Osteoblast (primary cell): Measurements from ENCODE around the gene PCYOX1L. TPM values are rescaled to one million over a fixed set of nuclear protein-coding genes. Genes with fewer than 3 reads are reported as not detected.

Source experiments
- DNase-seq: peaks from one replicate; pipeline ENCODE4 v3.0.0; 2011; ENCODE audit warnings: low spot score, mixed read lengths; ENCODE audit not compliant: insufficient read length; ENCODE audit errors: missing footprints
- H2AFZ ChIP-seq: 2 replicates; pipeline ENCODE4 v1.6.0; 2011; ENCODE audit warnings: mild to moderate bottlenecking, low read length
- H3K27ac ChIP-seq: 2 replicates; pipeline ENCODE4 v1.5.1; 2011; ENCODE audit warnings: mild to moderate bottlenecking, low read depth, low read length, moderate library complexity
- H3K27me3 ChIP-seq: 2 replicates; pipeline ENCODE4 v1.6.0; 2012; ENCODE audit warnings: mild to moderate bottlenecking, control low read depth, inconsistent platforms, low read length, moderate library complexity; ENCODE audit not compliant: insufficient read depth
- H3K36me3 ChIP-seq: 2 replicates; pipeline ENCODE4 v1.5.1; 2011; ENCODE audit warnings: mild to moderate bottlenecking, low read length, control low read depth, moderate library complexity; ENCODE audit not compliant: insufficient read depth
- H3K4me1 ChIP-seq: 2 replicates; pipeline ENCODE4 v1.5.1; 2011; ENCODE audit warnings: mild to moderate bottlenecking, low read length, control low read depth, moderate library complexity; ENCODE audit not compliant: insufficient read depth
- H3K4me2 ChIP-seq: 2 replicates; pipeline ENCODE4 v1.6.0; 2011; ENCODE audit warnings: mild to moderate bottlenecking, low read length; ENCODE audit not compliant: insufficient read depth
- H3K4me3 ChIP-seq: fragments of 200-600 bp; sonication (generic); 3 replicates; pipeline ENCODE4 v1.5.1; 2012; ENCODE audit warnings: mild to moderate bottlenecking, low read length, inconsistent platforms; ENCODE audit not compliant: insufficient read depth
- H3K79me2 ChIP-seq: 2 replicates; pipeline ENCODE4 v1.6.0; 2012; ENCODE audit warnings: mild to moderate bottlenecking, low read length, control low read depth, inconsistent platforms; ENCODE audit not compliant: insufficient read depth
- H3K9me3 ChIP-seq: 2 replicates; pipeline ENCODE4 v1.5.1; 2011; ENCODE audit warnings: low read depth, low read length, control low read depth
- H4K20me1 ChIP-seq: 2 replicates; pipeline ENCODE4 v1.6.0; 2012; ENCODE audit warnings: mild to moderate bottlenecking, low read length, control low read depth; ENCODE audit not compliant: insufficient read depth
- total RNA-seq: library from RNA; depleted of rRNA; stranded (reverse); fragments of >200 nt; gene quantifications from 2 replicates; pipeline ENCODE4 v1.2.3, GENCODE V29; 2012
- TF ChIP-seq, protein P1 (sequence below): IDR thresholded peaks from 2 replicates; pipeline ENCODE4 v1.5.1; 2011; ENCODE audit warnings: mild to moderate bottlenecking, low read depth, low read length, moderate library complexity; ENCODE audit errors: extremely low read depth

PCYOX1L gene
- total RNA-seq, 1 donor = 4.3 TPM

DNA sequence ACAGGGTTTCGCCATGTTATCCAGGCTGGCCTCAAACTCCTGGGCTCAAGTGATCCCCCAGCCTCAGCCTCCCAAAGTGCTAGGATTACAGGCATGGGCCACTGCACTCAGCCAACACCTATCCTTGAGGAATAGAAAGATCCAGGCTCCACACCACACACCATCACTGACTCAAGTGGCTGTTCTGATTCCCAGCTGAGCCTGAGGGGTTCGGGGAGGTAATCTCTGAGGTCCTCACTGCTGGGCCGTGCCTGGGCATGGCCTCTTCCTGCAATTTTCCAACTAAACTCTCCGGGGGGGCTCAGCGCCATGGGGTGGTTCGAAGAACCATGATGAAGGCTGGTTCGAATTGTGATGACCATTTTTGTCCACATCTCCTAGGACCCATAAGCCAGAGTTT, 52.2 kb downstream of the PCYOX1L start:
- TF ChIP-seq, protein P1, sequence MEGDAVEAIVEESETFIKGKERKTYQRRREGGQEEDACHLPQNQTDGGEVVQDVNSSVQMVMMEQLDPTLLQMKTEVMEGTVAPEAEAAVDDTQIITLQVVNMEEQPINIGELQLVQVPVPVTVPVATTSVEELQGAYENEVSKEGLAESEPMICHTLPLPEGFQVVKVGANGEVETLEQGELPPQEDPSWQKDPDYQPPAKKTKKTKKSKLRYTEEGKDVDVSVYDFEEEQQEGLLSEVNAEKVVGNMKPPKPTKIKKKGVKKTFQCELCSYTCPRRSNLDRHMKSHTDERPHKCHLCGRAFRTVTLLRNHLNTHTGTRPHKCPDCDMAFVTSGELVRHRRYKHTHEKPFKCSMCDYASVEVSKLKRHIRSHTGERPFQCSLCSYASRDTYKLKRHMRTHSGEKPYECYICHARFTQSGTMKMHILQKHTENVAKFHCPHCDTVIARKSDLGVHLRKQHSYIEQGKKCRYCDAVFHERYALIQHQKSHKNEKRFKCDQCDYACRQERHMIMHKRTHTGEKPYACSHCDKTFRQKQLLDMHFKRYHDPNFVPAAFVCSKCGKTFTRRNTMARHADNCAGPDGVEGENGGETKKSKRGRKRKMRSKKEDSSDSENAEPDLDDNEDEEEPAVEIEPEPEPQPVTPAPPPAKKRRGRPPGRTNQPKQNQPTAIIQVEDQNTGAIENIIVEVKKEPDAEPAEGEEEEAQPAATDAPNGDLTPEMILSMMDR = no peak
- Histone ChIP-seq H3K79me2 (peaks cover 87% of the 10 kb centered on the region), H3K9me3 (no peaks in the 10 kb centered on the region), H3K4me1 (peaks cover 81% of the 10 kb centered on the region), H3K27ac (peak overlapping the region; percentile 99), H3K4me3 (peak overlapping the region; percentile 75), H3K4me2 (peak overlapping the region; percentile 87), H2AFZ (no peak overlapping the region), H3K27me3 (no peaks in the 10 kb centered on the region), H3K36me3 (peaks cover 63% of the 10 kb centered on the region), H4K20me1 (peaks cover 77% of the 10 kb centered on the region)
- DNase-seq = no peak

DNA sequence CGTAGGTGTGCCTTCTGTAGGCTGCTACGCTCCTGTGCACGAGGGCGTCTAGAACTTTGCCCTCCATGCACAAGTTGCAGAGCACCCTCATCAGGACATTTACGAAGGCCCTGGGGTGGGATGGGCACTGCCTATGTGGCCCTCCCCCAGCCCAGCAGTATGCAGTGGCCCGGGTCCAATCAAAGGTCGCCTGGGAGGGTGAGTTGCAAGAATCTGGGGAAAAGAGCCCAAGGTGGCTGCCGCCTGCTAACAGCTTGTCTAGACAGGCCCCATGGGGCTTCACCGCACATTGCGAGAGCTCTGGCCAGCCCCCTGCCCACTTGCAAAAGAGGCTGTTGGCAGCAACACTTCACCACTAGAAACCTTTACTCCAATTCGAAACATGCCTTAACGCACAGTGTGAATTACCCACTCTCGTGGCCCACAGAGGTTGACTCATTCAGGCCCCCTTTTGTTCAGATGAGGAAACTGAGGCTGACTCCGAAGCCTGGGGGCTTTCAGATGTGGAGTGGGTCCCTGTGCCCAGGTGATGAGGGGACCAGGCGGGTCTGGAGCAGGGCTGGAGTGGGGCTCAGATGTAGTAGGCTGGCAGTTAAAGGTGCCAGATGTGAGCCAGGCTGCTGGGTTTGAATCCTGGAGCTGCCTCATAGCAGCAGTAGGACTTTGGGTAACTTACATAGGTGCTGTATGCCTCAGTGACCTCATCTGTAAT, 53.0 kb downstream of the PCYOX1L start:
- TF ChIP-seq, protein P1 = no peak
- Histone ChIP-seq H3K4me3 (peak overlapping the region; percentile 75), H3K27ac (peak overlapping the region; percentile 99), H3K36me3 (peaks cover 71% of the 10 kb centered on the region), H2AFZ (no peak overlapping the region), H3K4me1 (peaks cover 81% of the 10 kb centered on the region), H3K79me2 (peaks cover 94% of the 10 kb centered on the region), H3K27me3 (no peaks in the 10 kb centered on the region), H3K4me2 (peak overlapping the region; percentile 87), H3K9me3 (no peaks in the 10 kb centered on the region), H4K20me1 (peaks cover 84% of the 10 kb centered on the region)
- DNase-seq = no peak

DNA sequence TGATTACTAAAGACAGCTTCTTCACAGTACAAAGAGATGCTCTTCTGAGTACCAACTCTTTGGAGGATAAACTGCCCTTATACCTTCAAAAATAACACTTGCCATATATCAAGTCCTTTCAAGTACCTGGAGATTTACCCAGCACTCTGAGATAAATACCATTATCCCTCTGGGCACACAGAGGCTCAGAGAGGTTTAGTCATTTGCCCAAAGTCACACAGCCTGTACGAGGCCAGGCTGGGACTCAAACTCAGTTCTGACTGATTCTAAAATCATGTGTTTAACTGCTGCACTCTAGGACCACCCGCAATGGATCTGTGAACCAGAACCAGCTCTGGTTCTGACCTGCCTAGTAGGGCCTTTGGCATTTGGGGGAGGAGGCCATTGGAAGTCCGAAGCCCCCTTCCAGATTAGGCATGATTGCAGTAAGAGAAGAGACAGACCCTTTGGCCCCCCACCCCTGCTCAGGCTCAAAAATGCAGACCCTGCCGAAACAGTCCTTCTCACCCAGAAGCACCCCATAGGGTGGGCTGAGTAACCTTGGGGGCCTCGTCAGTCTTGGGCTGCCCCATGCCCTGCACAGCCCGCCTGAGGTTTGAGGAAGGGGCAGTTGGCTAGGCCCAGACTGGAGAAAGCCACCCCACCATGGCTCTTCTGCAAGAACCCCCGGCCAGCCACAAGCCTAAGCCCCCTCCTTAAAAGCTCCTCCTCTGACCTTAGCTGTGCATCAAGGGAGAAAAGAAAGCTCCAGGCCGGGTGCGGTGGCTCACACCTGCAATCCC, 54.1 kb downstream of the PCYOX1L start:
- Histone ChIP-seq H3K4me2 (peak overlapping the region; percentile 87), H3K4me1 (peaks cover 87% of the 10 kb centered on the region), H3K36me3 (peaks cover 81% of the 10 kb centered on the region), H3K9me3 (no peaks in the 10 kb centered on the region), H3K79me2 (peaks cover 97% of the 10 kb centered on the region), H4K20me1 (peaks cover 92% of the 10 kb centered on the region), H3K4me3 (no peak overlapping the region), H3K27me3 (no peaks in the 10 kb centered on the region), H3K27ac (peak overlapping the region; percentile 92), H2AFZ (no peak overlapping the region)
- TF ChIP-seq, protein P1 = no peak
- DNase-seq = no peak
